ACC112 (cell line): ENCODE data around the gene LCE1D.

Experiments used
- H2AFZ ChIP-seq: fragments of 200-600 bp; sonication (generic); one replicate; pipeline ENCODE4 v1.6.0; 2017; ENCODE audit warnings: antibody characterized with exemption, low read length; ENCODE audit not compliant: unreplicated experiment
- H3K27ac ChIP-seq: fragments of 200-600 bp; sonication (generic); 2 replicates; pipeline ENCODE4 v1.5.1; 2014; ENCODE audit warnings: low read depth, mild to moderate bottlenecking, antibody characterized with exemption, low read length, moderate library complexity
- H3K27me3 ChIP-seq: fragments of 200-600 bp; sonication (generic); 2 replicates; pipeline ENCODE4 v1.6.1; 2014; ENCODE audit warnings: mild to moderate bottlenecking, antibody characterized with exemption, low read length, moderate library complexity, mixed read lengths; ENCODE audit not compliant: insufficient read depth
- H3K36me3 ChIP-seq: fragments of 200-600 bp; sonication (generic); 2 replicates; pipeline ENCODE4 v1.6.1; 2016; ENCODE audit warnings: mild to moderate bottlenecking, antibody characterized with exemption, low read length, moderate library complexity, mixed read lengths; ENCODE audit not compliant: insufficient read depth
- H3K4me1 ChIP-seq: fragments of 200-600 bp; sonication (generic); one replicate; pipeline ENCODE4 v1.6.1; 2016; ENCODE audit warnings: low read length, mixed read lengths; ENCODE audit not compliant: insufficient read depth, unreplicated experiment, control insufficient read depth
- H3K4me3 ChIP-seq: fragments of 200-600 bp; sonication (generic); 2 replicates; pipeline ENCODE4 v1.5.1; 2014; ENCODE audit warnings: mild to moderate bottlenecking, low read depth, low read length
- H3K79me2 ChIP-seq: fragments of 200-600 bp; sonication (generic); one replicate; pipeline ENCODE4 v1.6.0; 2016; ENCODE audit warnings: low read length; ENCODE audit not compliant: control insufficient read depth, unreplicated experiment, insufficient read depth

The LCE1D gene

GRCh38 chr1:152796421-152796820 is at the start of gene LCE1D:
TSS of gene LCE1D (plus strand) at chr1:152796721. CDS start at chr1:152797795, 1,074 bp downstream.
- no peaks in the 10 kb centered on the region for H3K27me3 ChIP-seq
- H3K36me3 ChIP-seq: no peaks in the 10 kb centered on the region
- no peak within 1 kb of the TSS for H2AFZ ChIP-seq
- H3K27ac ChIP-seq: no peak within 1 kb of the TSS
- no peaks in the 10 kb centered on the region for H3K79me2 ChIP-seq
- no peak within 1 kb of the TSS for H3K4me3 ChIP-seq
- no peaks in the 10 kb centered on the region for H3K4me1 ChIP-seq

GRCh38 chr1:152747831-152748230 is 48.7 kb upstream of the LCE1D start:
- no peak overlapping the region for H3K4me3 ChIP-seq
- no peak overlapping the region for H3K27ac ChIP-seq
- H3K79me2 ChIP-seq: no peaks in the 10 kb centered on the region
- no peaks in the 10 kb centered on the region for H3K27me3 ChIP-seq
- no peaks in the 10 kb centered on the region for H3K36me3 ChIP-seq
- no peak overlapping the region for H2AFZ ChIP-seq
- peaks cover 3% of the 10 kb centered on the region for H3K4me1 ChIP-seq

- no peak overlapping the region for H3K27ac ChIP-seq
- no peak overlapping the region for H3K4me3 ChIP-seq
- no peaks in the 10 kb centered on the region for H3K36me3 ChIP-seq
- H3K79me2 ChIP-seq: no peaks in the 10 kb centered on the region
- no peaks in the 10 kb centered on the region for H3K27me3 ChIP-seq
- H2AFZ ChIP-seq: no peak overlapping the region
- H3K4me1 ChIP-seq: peaks cover 3% of the 10 kb centered on the region
These were observed 44.3 kb upstream of the LCE1D start for GRCh38 chr1:152752225-152752624.

GRCh38 chr1:152753586-152753985 is 42.9 kb upstream of the LCE1D start:
- H3K36me3 ChIP-seq: no peaks in the 10 kb centered on the region
- H3K27me3 ChIP-seq: no peaks in the 10 kb centered on the region
- H3K4me1 ChIP-seq: peaks cover 3% of the 10 kb centered on the region

GRCh38 chr1:152756872-152757271 is 39.6 kb upstream of the LCE1D start:
- no peak overlapping the region for H3K27ac ChIP-seq
- no peak overlapping the region for H3K4me3 ChIP-seq
- H2AFZ ChIP-seq: no peak overlapping the region
- H3K27me3 ChIP-seq: no peaks in the 10 kb centered on the region
- no peaks in the 10 kb centered on the region for H3K79me2 ChIP-seq
- no peaks in the 10 kb centered on the region for H3K36me3 ChIP-seq
- H3K4me1 ChIP-seq: peaks cover 3% of the 10 kb centered on the region

More at GRCh38 chr1:152753586-152753985, 42.9 kb upstream of the LCE1D start:
- Histone ChIP-seq H3K4me3 (no peak overlapping the region), H2AFZ (no peak overlapping the region), H3K79me2 (no peaks in the 10 kb centered on the region), H3K27ac (no peak overlapping the region)

GRCh38 chr1:152757747-152758146 is 38.8 kb upstream of the LCE1D start, which contains the start of gene KPRP:
TSS of gene KPRP (plus strand) at chr1:152758025. CDS start at chr1:152759589, 1,564 bp downstream.
- Histone ChIP-seq H3K79me2 (no peaks in the 10 kb centered on the region), H2AFZ (no peak within 1 kb of the TSS), H3K36me3 (no peaks in the 10 kb centered on the region), H3K4me3 (no peak within 1 kb of the TSS), H3K4me1 (no peaks in the 10 kb centered on the region), H3K27me3 (no peaks in the 10 kb centered on the region), H3K27ac (no peak within 1 kb of the TSS)

GRCh38 chr1:152758636-152759035 is 37.9 kb upstream of the LCE1D start:
- Histone ChIP-seq H3K27me3 (no peaks in the 10 kb centered on the region), H2AFZ (no peak overlapping the region), H3K4me1 (no peaks in the 10 kb centered on the region), H3K36me3 (no peaks in the 10 kb centered on the region), H3K27ac (no peak overlapping the region), H3K79me2 (no peaks in the 10 kb centered on the region), H3K4me3 (no peak overlapping the region)

- Histone ChIP-seq H3K4me3 (no peak overlapping the region), H3K79me2 (no peaks in the 10 kb centered on the region), H3K27ac (no peak overlapping the region), H2AFZ (no peak overlapping the region), H3K4me1 (no peaks in the 10 kb centered on the region), H3K27me3 (no peaks in the 10 kb centered on the region), H3K36me3 (no peaks in the 10 kb centered on the region)
These were observed 36.9 kb upstream of the LCE1D start for GRCh38 chr1:152759453-152760173.

GRCh38 chr1:152760551-152761190 is 35.9 kb upstream of the LCE1D start:
- Histone ChIP-seq H3K27ac (no peak overlapping the region), H3K4me1 (no peaks in the 10 kb centered on the region), H3K36me3 (no peaks in the 10 kb centered on the region), H2AFZ (no peak overlapping the region), H3K27me3 (no peaks in the 10 kb centered on the region), H3K4me3 (no peak overlapping the region), H3K79me2 (no peaks in the 10 kb centered on the region)

GRCh38 chr1:152761609-152762213 is 34.8 kb upstream of the LCE1D start:
- Histone ChIP-seq H3K27ac (no peak overlapping the region), H3K4me1 (no peaks in the 10 kb centered on the region), H3K4me3 (no peak overlapping the region), H3K27me3 (no peaks in the 10 kb centered on the region), H3K79me2 (no peaks in the 10 kb centered on the region), H2AFZ (no peak overlapping the region), H3K36me3 (no peaks in the 10 kb centered on the region)
